ENCODE results near the gene ADAM12.

The ADAM12 gene

GRCh38 chr10:126043389-126043788 lies 344.9 kb downstream of the ADAM12 start:
- Histone ChIP-seq H3K4me1 (ENCODE audit: insufficient read depth, low read length) (no peaks in the 10 kb centered on the region), H3K36me3 (ENCODE audit: insufficient read depth, low read length) (no peaks in the 10 kb centered on the region)

GRCh38 chr10:126042906-126043305 lies 345.4 kb downstream of the ADAM12 start:
- H3K4me3 ChIP-seq (ENCODE audit: low read depth in 1 of 2, low read length in 2 of 2) = no peak overlapping the region
- ATAC-seq (ENCODE audit: insufficient read depth, low read depth) = no peak
- no peaks in the 10 kb centered on the region for H3K4me1 ChIP-seq (ENCODE audit: insufficient read depth, low read length)
- DNase-seq = no peak
- H3K36me3 ChIP-seq (ENCODE audit: insufficient read depth, low read length) = no peaks in the 10 kb centered on the region
- no peak overlapping the region for H3K9ac ChIP-seq (ENCODE audit: low read depth, low read length)
- no peak for TF ChIP-seq EZH2 (IDR thresholded peaks at IDR 0.05; ENCODE audit: borderline replicate concordance, low read depth, low read length, severe bottlenecking)
- TF ChIP-seq, protein P1, sequence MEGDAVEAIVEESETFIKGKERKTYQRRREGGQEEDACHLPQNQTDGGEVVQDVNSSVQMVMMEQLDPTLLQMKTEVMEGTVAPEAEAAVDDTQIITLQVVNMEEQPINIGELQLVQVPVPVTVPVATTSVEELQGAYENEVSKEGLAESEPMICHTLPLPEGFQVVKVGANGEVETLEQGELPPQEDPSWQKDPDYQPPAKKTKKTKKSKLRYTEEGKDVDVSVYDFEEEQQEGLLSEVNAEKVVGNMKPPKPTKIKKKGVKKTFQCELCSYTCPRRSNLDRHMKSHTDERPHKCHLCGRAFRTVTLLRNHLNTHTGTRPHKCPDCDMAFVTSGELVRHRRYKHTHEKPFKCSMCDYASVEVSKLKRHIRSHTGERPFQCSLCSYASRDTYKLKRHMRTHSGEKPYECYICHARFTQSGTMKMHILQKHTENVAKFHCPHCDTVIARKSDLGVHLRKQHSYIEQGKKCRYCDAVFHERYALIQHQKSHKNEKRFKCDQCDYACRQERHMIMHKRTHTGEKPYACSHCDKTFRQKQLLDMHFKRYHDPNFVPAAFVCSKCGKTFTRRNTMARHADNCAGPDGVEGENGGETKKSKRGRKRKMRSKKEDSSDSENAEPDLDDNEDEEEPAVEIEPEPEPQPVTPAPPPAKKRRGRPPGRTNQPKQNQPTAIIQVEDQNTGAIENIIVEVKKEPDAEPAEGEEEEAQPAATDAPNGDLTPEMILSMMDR (IDR thresholded peaks at IDR 0.05; ENCODE audit: borderline replicate concordance, extremely low read depth, low read length, poor library complexity, severe bottlenecking) = no peak
- H3K27me3 ChIP-seq (ENCODE audit: insufficient read depth, low read length, poor library complexity) = no peaks in the 10 kb centered on the region
- no peaks in the 10 kb centered on the region for H3K9me3 ChIP-seq (ENCODE audit: insufficient read depth, low read length, severe bottlenecking)
- no peak overlapping the region for H3K27ac ChIP-seq (ENCODE audit: low read length)
- no peak overlapping the region for H3K4me2 ChIP-seq (ENCODE audit: insufficient read depth, low read length)
- no peaks in the 10 kb centered on the region for H4K20me1 ChIP-seq (ENCODE audit: insufficient read depth, low read length)
- no peaks in the 10 kb centered on the region for H3K79me2 ChIP-seq (ENCODE audit: insufficient read depth, low read length)
- no peak overlapping the region for H2AFZ ChIP-seq (ENCODE audit: low read depth, low read length)

More at GRCh38 chr10:126043389-126043788, 344.9 kb downstream of the ADAM12 start:
- no peak overlapping the region for H3K27ac ChIP-seq (ENCODE audit: low read length)
- no peaks in the 10 kb centered on the region for H3K79me2 ChIP-seq (ENCODE audit: insufficient read depth, low read length)
- TF ChIP-seq EZH2 (IDR thresholded peaks at IDR 0.05; ENCODE audit: borderline replicate concordance, low read depth, low read length, severe bottlenecking) = no peak
- TF ChIP-seq, protein P1 (IDR thresholded peaks at IDR 0.05; ENCODE audit: borderline replicate concordance, extremely low read depth, low read length, poor library complexity, severe bottlenecking) = no peak
- H4K20me1 ChIP-seq (ENCODE audit: insufficient read depth, low read length) = no peaks in the 10 kb centered on the region
- H3K9ac ChIP-seq (ENCODE audit: low read depth, low read length) = no peak overlapping the region
- no peak overlapping the region for H2AFZ ChIP-seq (ENCODE audit: low read depth, low read length)
- no peaks in the 10 kb centered on the region for H3K9me3 ChIP-seq (ENCODE audit: insufficient read depth, low read length, severe bottlenecking)
- H3K4me3 ChIP-seq (ENCODE audit: low read depth in 1 of 2, low read length in 2 of 2) = no peak overlapping the region
- ATAC-seq (ENCODE audit: insufficient read depth, low read depth) = no peak
- no peaks in the 10 kb centered on the region for H3K27me3 ChIP-seq (ENCODE audit: insufficient read depth, low read length, poor library complexity)
- DNase-seq = no peak
- no peak overlapping the region for H3K4me2 ChIP-seq (ENCODE audit: insufficient read depth, low read length)

DNA sequence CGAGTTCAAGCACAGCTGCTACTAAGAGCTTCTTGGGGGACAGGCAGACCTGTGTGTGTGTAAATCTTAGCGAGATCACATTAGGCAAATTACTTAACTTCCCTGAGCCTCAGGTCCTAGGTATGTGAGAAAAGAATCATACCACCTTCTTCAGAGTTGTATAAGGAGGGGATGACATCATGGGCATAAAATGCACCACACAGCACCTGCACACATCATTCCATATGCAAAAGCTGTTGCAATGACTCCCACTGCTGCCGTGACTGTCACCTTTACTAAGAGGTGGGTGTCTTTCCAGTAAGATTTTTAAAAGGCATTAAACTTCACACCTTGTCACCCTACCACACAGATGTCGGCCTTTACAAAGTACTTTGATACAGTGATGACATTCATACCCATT lies 345.9 kb downstream of the ADAM12 start:
- H3K27me3 ChIP-seq (ENCODE audit: insufficient read depth, low read length, poor library complexity) = no peaks in the 10 kb centered on the region
- no peaks in the 10 kb centered on the region for H3K4me1 ChIP-seq (ENCODE audit: insufficient read depth, low read length)
- no peak overlapping the region for H3K4me3 ChIP-seq (ENCODE audit: low read depth in 1 of 2, low read length in 2 of 2)
- H2AFZ ChIP-seq (ENCODE audit: low read depth, low read length) = no peak overlapping the region
- no peaks in the 10 kb centered on the region for H3K9me3 ChIP-seq (ENCODE audit: insufficient read depth, low read length, severe bottlenecking)
- no peak for ATAC-seq (ENCODE audit: insufficient read depth, low read depth)
- H3K79me2 ChIP-seq (ENCODE audit: insufficient read depth, low read length) = no peaks in the 10 kb centered on the region
- H3K4me2 ChIP-seq (ENCODE audit: insufficient read depth, low read length) = no peak overlapping the region
- no peak for DNase-seq
- H3K9ac ChIP-seq (ENCODE audit: low read depth, low read length) = no peak overlapping the region
- H3K27ac ChIP-seq (ENCODE audit: low read length) = no peak overlapping the region
- TF ChIP-seq, protein P1 (IDR thresholded peaks at IDR 0.05; ENCODE audit: borderline replicate concordance, extremely low read depth, low read length, poor library complexity, severe bottlenecking) = no peak
- TF ChIP-seq EZH2 (IDR thresholded peaks at IDR 0.05; ENCODE audit: borderline replicate concordance, low read depth, low read length, severe bottlenecking) = no peak
- no peaks in the 10 kb centered on the region for H4K20me1 ChIP-seq (ENCODE audit: insufficient read depth, low read length)
- H3K36me3 ChIP-seq (ENCODE audit: insufficient read depth, low read length) = no peaks in the 10 kb centered on the region

- no peak for TF ChIP-seq EZH2 (IDR thresholded peaks at IDR 0.05; ENCODE audit: borderline replicate concordance, low read depth, low read length, severe bottlenecking)
- TF ChIP-seq, protein P1 (IDR thresholded peaks at IDR 0.05; ENCODE audit: borderline replicate concordance, extremely low read depth, low read length, poor library complexity, severe bottlenecking) = no peak
- H3K27me3 ChIP-seq (ENCODE audit: insufficient read depth, low read length, poor library complexity) = no peaks in the 10 kb centered on the region
- DNase-seq = peak; percentile 13
- ATAC-seq (ENCODE audit: insufficient read depth, low read depth) = peak; percentile 54; the same call in 2 of the 3 replicates
- no peaks in the 10 kb centered on the region for H3K4me1 ChIP-seq (ENCODE audit: insufficient read depth, low read length)
- no peaks in the 10 kb centered on the region for H3K79me2 ChIP-seq (ENCODE audit: insufficient read depth, low read length)
- H3K9me3 ChIP-seq (ENCODE audit: insufficient read depth, low read length, severe bottlenecking) = no peaks in the 10 kb centered on the region
- H3K4me2 ChIP-seq (ENCODE audit: insufficient read depth, low read length) = no peak overlapping the region
- H3K27ac ChIP-seq (ENCODE audit: low read length) = no peak overlapping the region
- H4K20me1 ChIP-seq (ENCODE audit: insufficient read depth, low read length) = no peaks in the 10 kb centered on the region
- H3K36me3 ChIP-seq (ENCODE audit: insufficient read depth, low read length) = no peaks in the 10 kb centered on the region
- H2AFZ ChIP-seq (ENCODE audit: low read depth, low read length) = 0 out of 2 replicates have a peak overlapping the region, but pooled peaks have one; percentile 39
- no peak overlapping the region for H3K4me3 ChIP-seq (ENCODE audit: low read depth in 1 of 2, low read length in 2 of 2)
- no peak overlapping the region for H3K9ac ChIP-seq (ENCODE audit: low read depth, low read length)
Measured at GRCh38 chr10:126041804-126042231, 346.5 kb downstream of the ADAM12 start.
